HepG2 (cell line): ENCODE measurements around the gene TSHZ2.

Source experiments
- CC2D1A ChIP-seq: sonication (generic); formaldehyde crosslinking; IDR thresholded peaks from 2 replicates; pipeline ENCODE4 v1.8.1; 2023; ENCODE audit warnings: mild to moderate bottlenecking, missing genetic modification reagents
- EP300 ChIP-seq, 3 experiments: sonication (generic) in 1 of 3; formaldehyde crosslinking in 1 of 3; IDR thresholded peaks; 2 replicates each; pipeline versions ENCODE4 v1.5.1 to v1.6.1; 2011 to 2020; ENCODE audit warnings: low read depth in 2 of 3, low read length in 2 of 3, borderline replicate concordance in 1 of 3, improper control_type of control experiment in 1 of 3, mild to moderate bottlenecking in 1 of 3, missing genetic modification reagents in 1 of 3, moderate library complexity in 1 of 3
- NFIC ChIP-seq: IDR thresholded peaks from 2 replicates; pipeline ENCODE4 v1.6.1; 2012; ENCODE audit warnings: mild to moderate bottlenecking, low read length, inconsistent platforms
- POLR2A ChIP-seq, 2 experiments: IDR thresholded peaks; 2 replicates each; pipeline ENCODE4 v1.6.1; 2011; ENCODE audit warnings: low read depth in 2 of 2, low read length in 2 of 2, mild to moderate bottlenecking in 1 of 2, moderate library complexity in 1 of 2; ENCODE audit not compliant: insufficient read depth in 1 of 2
- SUZ12 ChIP-seq: fragments of 150-350 bp; IDR thresholded peaks from 2 replicates; pipeline ENCODE4 v1.6.1; 2014; ENCODE audit warnings: low read depth, low read length
- ZNF501 ChIP-seq: sonication (generic); formaldehyde crosslinking; IDR thresholded peaks from 2 replicates; pipeline ENCODE4 v1.5.1; 2020; ENCODE audit warnings: mild to moderate bottlenecking, moderate library complexity, missing genetic modification reagents
- ZNF816 ChIP-seq: sonication (generic); formaldehyde crosslinking; IDR thresholded peaks from 2 replicates; pipeline ENCODE4 v1.8.0; 2022; ENCODE audit warnings: missing genetic modification reagents, mild to moderate bottlenecking, borderline replicate concordance

GRCh38 chr20:53489528-53489927 is 517.4 kb downstream of the TSHZ2 start:
- TF ChIP-seq ZNF501 (no peak), POLR2A (IDR thresholded peaks at IDR 0.05; ENCODE audit: insufficient read depth in 1 of 2, low read depth in 2 of 2, low read length in 2 of 2) (no peak), EP300 (IDR thresholded peaks at IDR 0.05; ENCODE audit: low read depth in 2 of 2, low read length in 2 of 2) (no peak), EP300 (CRISPR knock-in tag; IDR thresholded peaks at IDR 0.05; ENCODE audit: borderline replicate concordance) (no peak), ZNF816 (CRISPR knock-in tag) (no peak), NFIC (no peak), SUZ12 (no peak), CC2D1A (CRISPR knock-in tag) (no peak)
